ENCODE measurements around the gene WAPL. TPM values are rescaled to one million over a fixed set of nuclear protein-coding genes. Genes with fewer than 3 reads are reported as not detected.

The WAPL gene
- total RNA-seq, 1 experiment from 2014 or later: 45.2 TPM

DNA sequence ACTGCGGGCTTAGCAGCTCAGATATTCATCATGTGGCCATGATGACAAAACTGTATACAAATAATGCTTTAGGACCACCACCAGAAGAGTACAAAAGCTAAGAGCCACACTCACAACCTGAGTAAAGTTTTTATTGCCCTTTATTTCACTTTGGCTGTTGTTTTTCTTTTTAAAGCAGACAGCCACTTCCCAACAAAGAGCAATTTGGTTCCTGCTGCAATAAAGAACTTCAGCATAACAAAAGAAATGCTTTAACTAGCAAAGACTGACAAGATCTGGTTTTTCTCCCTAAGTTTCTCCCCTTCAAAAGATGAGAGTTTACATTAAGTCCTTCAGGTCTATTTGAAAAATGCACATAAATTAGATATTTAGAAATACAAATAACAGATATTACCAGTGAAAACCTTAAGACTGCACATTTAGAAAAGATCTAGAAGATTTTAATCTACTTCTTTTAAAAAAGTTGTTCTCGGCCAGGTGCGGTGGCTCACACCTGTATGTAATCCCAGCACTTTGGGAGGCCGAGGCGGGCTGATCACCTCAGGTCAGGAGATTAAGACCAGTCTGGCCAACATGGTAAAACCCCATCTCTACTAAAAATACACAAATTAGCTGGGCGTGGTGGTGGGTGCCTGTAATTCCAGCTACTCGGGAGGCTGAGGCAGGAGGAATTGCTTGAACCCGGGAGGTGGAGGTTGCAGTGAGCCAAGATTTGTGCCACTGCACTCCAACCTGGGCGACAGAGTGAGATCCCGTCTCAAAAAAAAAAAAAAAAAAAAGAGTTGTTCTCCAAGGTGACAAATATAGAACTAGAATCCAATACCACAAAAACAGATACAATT lies 59.4 kb downstream of the WAPL start:
- H3K36me3 Mint-ChIP-seq (ENCODE audit: insufficient read depth, unreplicated experiment): peaks cover 71% of the 10 kb centered on the region
- H3K4me3 Mint-ChIP-seq (ENCODE audit: unreplicated experiment): no peak overlapping the region
- no peaks in the 10 kb centered on the region for H3K9me3 Mint-ChIP-seq (ENCODE audit: unreplicated experiment)
- no TSS peak for BruUV-seq (replicated peaks)
- no peak for DNase-seq (ENCODE audit: unreplicated experiment)
- POLR2A ChIA-PET: interaction anchor here (0.8 to 1.5 kb wide), 3 partner anchors 9 to 62 kb away, joined by 3 read pairs; no protein-coding TSS in a partner anchor
- H3K27ac Mint-ChIP-seq (ENCODE audit: low read depth, unreplicated experiment): no peak overlapping the region
- intact Hi-C loops (cut with micrococcal nuclease): no loop called here
- H3K27me3 Mint-ChIP-seq (ENCODE audit: insufficient read depth, unreplicated experiment): no peaks in the 10 kb centered on the region
- CTCF ChIA-PET: interaction anchor here (0.7 kb wide), 1 partner anchor 70 kb away, joined by 5 read pairs; no protein-coding TSS in a partner anchor
- no peaks in the 10 kb centered on the region for H3K4me1 Mint-ChIP-seq (ENCODE audit: insufficient read depth, unreplicated experiment)
- TF ChIP-seq, protein P1, sequence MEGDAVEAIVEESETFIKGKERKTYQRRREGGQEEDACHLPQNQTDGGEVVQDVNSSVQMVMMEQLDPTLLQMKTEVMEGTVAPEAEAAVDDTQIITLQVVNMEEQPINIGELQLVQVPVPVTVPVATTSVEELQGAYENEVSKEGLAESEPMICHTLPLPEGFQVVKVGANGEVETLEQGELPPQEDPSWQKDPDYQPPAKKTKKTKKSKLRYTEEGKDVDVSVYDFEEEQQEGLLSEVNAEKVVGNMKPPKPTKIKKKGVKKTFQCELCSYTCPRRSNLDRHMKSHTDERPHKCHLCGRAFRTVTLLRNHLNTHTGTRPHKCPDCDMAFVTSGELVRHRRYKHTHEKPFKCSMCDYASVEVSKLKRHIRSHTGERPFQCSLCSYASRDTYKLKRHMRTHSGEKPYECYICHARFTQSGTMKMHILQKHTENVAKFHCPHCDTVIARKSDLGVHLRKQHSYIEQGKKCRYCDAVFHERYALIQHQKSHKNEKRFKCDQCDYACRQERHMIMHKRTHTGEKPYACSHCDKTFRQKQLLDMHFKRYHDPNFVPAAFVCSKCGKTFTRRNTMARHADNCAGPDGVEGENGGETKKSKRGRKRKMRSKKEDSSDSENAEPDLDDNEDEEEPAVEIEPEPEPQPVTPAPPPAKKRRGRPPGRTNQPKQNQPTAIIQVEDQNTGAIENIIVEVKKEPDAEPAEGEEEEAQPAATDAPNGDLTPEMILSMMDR (IDR thresholded peaks at IDR 0.05; ENCODE audit: unreplicated experiment): no peak

DNA sequence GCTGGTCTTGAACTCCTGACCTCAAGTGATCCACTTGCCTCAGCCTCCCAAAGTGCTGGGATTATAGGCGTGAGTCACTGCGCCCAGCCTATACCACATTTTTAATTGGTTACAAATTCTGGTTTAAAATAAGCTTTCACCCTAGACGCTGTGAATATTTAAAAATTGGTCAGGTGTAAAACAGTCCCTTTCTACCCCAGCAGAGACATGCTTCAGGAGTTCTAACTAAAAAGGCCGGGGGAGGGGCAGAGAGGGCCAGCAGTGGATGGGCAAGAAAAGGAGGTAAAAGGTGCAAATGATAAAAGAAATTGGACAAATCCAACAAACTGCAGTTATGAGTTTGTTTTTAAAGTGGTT lies 70.0 kb downstream of the WAPL start:
- intact Hi-C loops (cut with micrococcal nuclease): no loop called here
- Mint-ChIP-seq H3K4me3 (ENCODE audit: unreplicated experiment) (no peak overlapping the region), H3K27ac (ENCODE audit: low read depth, unreplicated experiment) (no peak overlapping the region), H3K36me3 (ENCODE audit: insufficient read depth, unreplicated experiment) (peaks cover 78% of the 10 kb centered on the region), H3K9me3 (ENCODE audit: unreplicated experiment) (no peaks in the 10 kb centered on the region), H3K4me1 (ENCODE audit: insufficient read depth, unreplicated experiment) (no peaks in the 10 kb centered on the region), H3K27me3 (ENCODE audit: insufficient read depth, unreplicated experiment) (no peaks in the 10 kb centered on the region)
- no peak for DNase-seq (ENCODE audit: unreplicated experiment)
- TF ChIP-seq, protein P1 (IDR thresholded peaks at IDR 0.05; ENCODE audit: unreplicated experiment): no peak
- BruUV-seq (replicated peaks): no TSS peak
- POLR2A ChIA-PET: interaction anchor here (0.6 kb wide), 1 partner anchor 92 kb away, joined by 3 read pairs; no protein-coding TSS in a partner anchor
- CTCF ChIA-PET: interaction anchor here (0.6 kb wide), 1 partner anchor 60 kb away, joined by 4 read pairs; no protein-coding TSS in a partner anchor

DNA sequence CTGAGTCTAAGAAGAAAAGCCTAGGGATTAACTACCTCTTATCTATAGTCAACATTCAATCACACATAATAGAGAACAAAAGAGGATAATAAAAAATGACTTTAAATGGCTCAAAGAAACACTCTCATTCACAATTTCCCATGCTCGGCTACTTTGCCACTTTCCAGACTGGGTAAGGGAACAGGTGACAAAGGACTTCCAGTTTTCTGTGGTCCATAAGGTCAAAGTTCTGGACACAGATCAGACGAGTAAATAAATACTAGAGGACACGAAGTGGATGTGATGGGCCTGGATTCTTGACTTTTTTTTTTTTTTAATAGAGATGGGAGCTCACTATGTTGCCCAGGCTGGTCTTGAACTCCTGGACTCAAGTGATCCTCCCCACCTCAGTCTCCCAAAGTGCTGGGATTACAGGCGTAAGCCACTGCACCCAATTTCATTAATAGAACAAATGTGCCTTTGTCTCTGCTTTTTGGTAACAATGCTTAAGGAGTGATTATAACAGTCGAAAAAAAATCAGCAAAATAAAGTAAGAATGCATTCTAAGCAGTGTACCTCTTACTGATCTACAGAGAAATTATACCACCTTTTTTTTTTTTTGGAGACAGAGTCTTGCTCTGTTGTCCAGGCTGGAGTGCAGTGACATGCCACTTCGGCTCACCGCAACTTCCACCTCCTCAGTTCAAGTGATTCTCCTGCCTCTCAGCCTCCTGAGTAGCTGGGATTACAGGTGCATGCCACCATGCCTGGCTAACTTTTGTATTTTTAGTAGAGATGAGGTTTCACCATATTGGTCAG lies 70.6 kb downstream of the WAPL start:
- BruUV-seq (replicated peaks): no TSS peak
- ChIA-PET POLR2A (interaction anchor here (0.6 kb wide), 1 partner anchor 93 kb away, joined by 3 read pairs; no protein-coding TSS in a partner anchor), CTCF (interaction anchor here (0.6 to 1.0 kb wide), 3 partner anchors 8 to 18 kb away, joined by 3 to 4 read pairs (median 3); no protein-coding TSS in a partner anchor)
- Mint-ChIP-seq H3K4me3 (ENCODE audit: unreplicated experiment) (no peak overlapping the region), H3K27ac (ENCODE audit: low read depth, unreplicated experiment) (no peak overlapping the region), H3K9me3 (ENCODE audit: unreplicated experiment) (no peaks in the 10 kb centered on the region), H3K27me3 (ENCODE audit: insufficient read depth, unreplicated experiment) (no peaks in the 10 kb centered on the region), H3K4me1 (ENCODE audit: insufficient read depth, unreplicated experiment) (no peaks in the 10 kb centered on the region), H3K36me3 (ENCODE audit: insufficient read depth, unreplicated experiment) (peaks cover 78% of the 10 kb centered on the region)
- no peak for DNase-seq (ENCODE audit: unreplicated experiment)
- intact Hi-C loops (cut with micrococcal nuclease): no loop called here
- TF ChIP-seq, protein P1 (IDR thresholded peaks at IDR 0.05; ENCODE audit: unreplicated experiment): no peak
